Activated T-helper 2 cell treated with anti-CD3 and anti-CD28 coated beads, Interferon-gamma antibody, Interleukin-2, Interleukin-4, amounts not matched to agents 10 μg/mL and 5 μg/mL and 100 μg/mL, durations not matched to agents 14 hours and 24 hours and 36 hours (primary cell): ENCODE measurements around the gene METTL26. TPM values are rescaled to one million over a fixed set of nuclear protein-coding genes. Genes with fewer than 3 reads are reported as not detected.

Experiments
- DNase-seq: peaks from one replicate; pipeline ENCODE4 v3.0.0; 2021; ENCODE audit warnings: low spot score
- H3K27ac Mint-ChIP-seq: one replicate; pipeline ENCODE4 v1.8.0; 2021; ENCODE audit warnings: mixed read lengths
- H3K27me3 Mint-ChIP-seq: one replicate; pipeline ENCODE4 v1.8.0; 2021; ENCODE audit warnings: low read depth, mixed read lengths
- H3K36me3 Mint-ChIP-seq: one replicate; pipeline ENCODE4 v1.8.0; 2021; ENCODE audit warnings: low read depth, mixed read lengths
- H3K4me1 Mint-ChIP-seq: one replicate; pipeline ENCODE4 v1.8.0; 2021; ENCODE audit warnings: low read depth, mixed read lengths
- H3K4me3 Mint-ChIP-seq: one replicate; pipeline ENCODE4 v1.8.0; 2021; ENCODE audit warnings: low read depth, mild to moderate bottlenecking, moderate library complexity, mixed read lengths
- H3K9me3 Mint-ChIP-seq: one replicate; pipeline ENCODE4 v1.8.0; 2021; ENCODE audit warnings: mixed read lengths
- intact Hi-C: fragments of 100-400 bp; cut with micrococcal nuclease; formaldehyde crosslinking; loops from one replicate; pipeline ENCODE4 v1.15.1; 2023
- total RNA-seq: library from RNA; stranded (reverse); gene quantifications from 2 replicates; pipeline ENCODE4 v1.2.3, GENCODE V29; 2022

METTL26 gene
- total RNA-seq, 1 donor from 2014 or later: 131 TPM

GRCh38 chr16:646679-647172, 10.6 kb upstream of the METTL26 start:
- H3K9me3 Mint-ChIP-seq: no peaks in the 10 kb centered on the region
- DNase-seq: no peak
- intact Hi-C loops: loop anchor here (10.0 kb wide), 1 partner anchor 968 kb away; the partner anchor contains the start of genes CRAMP1 and IFT140
- H3K4me3 Mint-ChIP-seq: no peak overlapping the region
- H3K36me3 Mint-ChIP-seq: peaks cover 16% of the 10 kb centered on the region
- no peak overlapping the region for H3K27ac Mint-ChIP-seq
- peaks cover 4% of the 10 kb centered on the region for H3K4me1 Mint-ChIP-seq
- H3K27me3 Mint-ChIP-seq: no peaks in the 10 kb centered on the region

GRCh38 chr16:645852-646678, 10.0 kb upstream of the METTL26 start:
- Mint-ChIP-seq H3K36me3 (peaks cover 16% of the 10 kb centered on the region), H3K4me1 (peaks cover 4% of the 10 kb centered on the region), H3K9me3 (no peaks in the 10 kb centered on the region), H3K27me3 (no peaks in the 10 kb centered on the region), H3K27ac (no peak overlapping the region), H3K4me3 (no peak overlapping the region)
- intact Hi-C loops: loop anchor here (10.0 kb wide), 1 partner anchor 969 kb away; the partner anchor contains the start of genes CRAMP1 and IFT140
- DNase-seq: no peak

- Mint-ChIP-seq H3K27me3 (no peaks in the 10 kb centered on the region), H3K9me3 (no peaks in the 10 kb centered on the region), H3K4me3 (peak overlapping the region; percentile 72), H3K36me3 (peaks cover 16% of the 10 kb centered on the region), H3K4me1 (peaks cover 4% of the 10 kb centered on the region), H3K27ac (no peak overlapping the region)
- no peak for DNase-seq
- intact Hi-C loops: loop anchor here (10.0 kb wide), 1 partner anchor 970 kb away; the partner anchor contains the start of genes CRAMP1 and IFT140
Observed at GRCh38 chr16:644556-644955, 8.5 kb upstream of the METTL26 start.

GRCh38 chr16:643050-643368, 6.9 kb upstream of the METTL26 start:
- intact Hi-C loops: loop anchor here (10.0 kb wide), 1 partner anchor 972 kb away; the partner anchor contains the start of genes CRAMP1 and IFT140
- no peak overlapping the region for H3K27ac Mint-ChIP-seq
- H3K36me3 Mint-ChIP-seq: peaks cover 16% of the 10 kb centered on the region
- H3K4me1 Mint-ChIP-seq: peaks cover 4% of the 10 kb centered on the region
- H3K4me3 Mint-ChIP-seq: peak overlapping the region; percentile 75
- no peak for DNase-seq
- H3K9me3 Mint-ChIP-seq: no peaks in the 10 kb centered on the region
- H3K27me3 Mint-ChIP-seq: no peaks in the 10 kb centered on the region

GRCh38 chr16:642189-643049, 6.3 kb upstream of the METTL26 start:
- Mint-ChIP-seq H3K36me3 (peaks cover 16% of the 10 kb centered on the region), H3K9me3 (no peaks in the 10 kb centered on the region), H3K27me3 (no peaks in the 10 kb centered on the region), H3K4me1 (peaks cover 5% of the 10 kb centered on the region), H3K27ac (no peak overlapping the region), H3K4me3 (peak overlapping the region; percentile 75)
- intact Hi-C loops: loop anchor here (10.0 kb wide), 1 partner anchor 972 kb away; the partner anchor contains the start of genes CRAMP1 and IFT140
- peak; percentile 29 for DNase-seq

GRCh38 chr16:641326-642188, 5.5 kb upstream of the METTL26 start, which contains the start of gene MCRIP2:
Gene MCRIP2, plus strand, starts transcription at chr16:641828. Its CDS starts 164 bp downstream, at chr16:641992.
- H3K9me3 Mint-ChIP-seq: no peaks in the 10 kb centered on the region
- intact Hi-C loops: loop anchor here (1.0 to 10.0 kb wide), 2 partner anchors 8 to 973 kb away; partner anchors contain the start of genes CRAMP1, IFT140 and WDR90
- peaks cover 6% of the 10 kb centered on the region for H3K4me1 Mint-ChIP-seq
- H3K27ac Mint-ChIP-seq: no peak within 1 kb of the TSS
- peak within 1 kb of the TSS; percentile 75 for H3K4me3 Mint-ChIP-seq
- DNase-seq: peak; percentile 72
- peaks cover 16% of the 10 kb centered on the region for H3K36me3 Mint-ChIP-seq
- no peaks in the 10 kb centered on the region for H3K27me3 Mint-ChIP-seq

- intact Hi-C loops: loop anchor here (1.0 to 10.0 kb wide), 2 partner anchors 9 to 974 kb away; partner anchors contain the start of genes CRAMP1, IFT140 and WDR90
- Mint-ChIP-seq H3K9me3 (no peaks in the 10 kb centered on the region), H3K27ac (no peak overlapping the region), H3K4me3 (peak overlapping the region; percentile 72), H3K4me1 (peaks cover 6% of the 10 kb centered on the region), H3K36me3 (peaks cover 15% of the 10 kb centered on the region), H3K27me3 (no peaks in the 10 kb centered on the region)
- no peak for DNase-seq
Observed at GRCh38 chr16:640614-641013, 4.5 kb upstream of the METTL26 start.

GRCh38 chr16:638836-639235, 2.7 kb upstream of the METTL26 start:
- H3K27me3 Mint-ChIP-seq: no peaks in the 10 kb centered on the region
- DNase-seq: no peak
- H3K9me3 Mint-ChIP-seq: no peaks in the 10 kb centered on the region
- peaks cover 8% of the 10 kb centered on the region for H3K4me1 Mint-ChIP-seq
- H3K4me3 Mint-ChIP-seq: no peak overlapping the region
- peaks cover 12% of the 10 kb centered on the region for H3K36me3 Mint-ChIP-seq
- H3K27ac Mint-ChIP-seq: no peak overlapping the region
- intact Hi-C loops: loop anchor here (5.0 kb wide), 2 partner anchors 43 to 112 kb away; partner anchors contain the start of genes CAPN15, JMJD8 and STUB1

- peaks cover 8% of the 10 kb centered on the region for H3K36me3 Mint-ChIP-seq
- no peaks in the 10 kb centered on the region for H3K9me3 Mint-ChIP-seq
- intact Hi-C loops: loop anchor here (5.0 kb wide), 2 partner anchors 44 to 111 kb away; partner anchors contain the start of genes CAPN15, JMJD8 and STUB1
- peaks cover 8% of the 10 kb centered on the region for H3K4me1 Mint-ChIP-seq
- DNase-seq: no peak
- H3K4me3 Mint-ChIP-seq: peak overlapping the region; percentile 21
- H3K27ac Mint-ChIP-seq: no peak overlapping the region
- H3K27me3 Mint-ChIP-seq: no peaks in the 10 kb centered on the region
Observed at GRCh38 chr16:638034-638543, 2.0 kb upstream of the METTL26 start.

GRCh38 chr16:637081-638018, 1.2 kb upstream of the METTL26 start:
- peak; percentile 82 for DNase-seq
- Mint-ChIP-seq H3K27me3 (no peaks in the 10 kb centered on the region), H3K36me3 (peaks cover 8% of the 10 kb centered on the region), H3K27ac (no peak overlapping the region), H3K4me3 (peak overlapping the region; percentile 90), H3K9me3 (no peaks in the 10 kb centered on the region), H3K4me1 (peaks cover 8% of the 10 kb centered on the region)
- intact Hi-C loops: loop anchor here (5.0 kb wide), 2 partner anchors 45 to 110 kb away; partner anchors contain the start of genes CAPN15, JMJD8 and STUB1
